HG02870 (cell line): Measurements from ENCODE around the gene TARS2.

Experiments used
- ATAC-seq: cut with Tn5 transposase; IDR thresholded peaks from one replicate; pipeline ENCODE4 v1.9.1; 2021; ENCODE audit warnings: mild to moderate bottlenecking, moderate library complexity; ENCODE audit not compliant: unreplicated experiment

TARS2 gene

DNA sequence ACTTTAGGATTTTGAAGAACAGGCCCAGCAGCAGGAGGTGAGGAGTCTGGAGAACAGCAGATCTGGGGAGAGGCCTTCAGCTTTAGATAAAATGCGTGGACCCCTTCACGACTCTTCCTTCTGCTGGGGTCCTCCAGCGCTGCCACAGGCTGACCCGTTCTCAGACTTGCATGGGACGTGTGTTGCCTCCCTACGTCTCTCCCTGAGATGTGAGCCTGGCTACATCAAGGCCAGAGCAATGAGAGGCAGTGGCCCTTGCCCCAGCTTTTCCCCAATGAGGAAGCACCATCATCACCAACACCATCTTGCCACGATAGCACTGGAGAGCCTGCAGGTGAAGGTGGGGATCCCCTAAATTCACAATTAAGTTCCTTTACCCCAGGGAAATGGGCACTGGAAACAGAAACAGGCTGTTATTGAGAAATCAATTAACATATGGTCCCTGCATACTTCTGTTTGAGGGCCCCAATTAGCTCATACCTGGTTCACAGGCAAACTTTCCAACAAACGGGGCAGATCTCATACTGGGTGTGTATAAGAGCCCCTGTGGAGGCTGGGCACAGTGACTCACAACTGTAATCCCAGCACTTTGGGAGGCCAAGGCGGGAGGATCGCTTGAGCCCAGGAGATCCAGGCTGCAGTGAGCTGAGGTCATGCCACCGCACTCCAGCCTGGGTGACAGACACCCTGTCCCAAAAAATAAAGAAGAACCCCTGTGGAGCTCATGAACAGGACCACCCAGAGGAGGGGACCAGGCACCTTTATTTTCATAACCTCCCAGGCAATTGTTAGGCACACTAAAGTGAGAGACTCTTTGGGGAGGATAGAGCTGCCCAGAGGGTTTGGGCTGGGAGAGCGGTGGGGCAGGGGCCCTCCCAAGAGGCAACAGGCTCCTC lies 49.9 kb downstream of the TARS2 start:
- no peak for ATAC-seq

DNA sequence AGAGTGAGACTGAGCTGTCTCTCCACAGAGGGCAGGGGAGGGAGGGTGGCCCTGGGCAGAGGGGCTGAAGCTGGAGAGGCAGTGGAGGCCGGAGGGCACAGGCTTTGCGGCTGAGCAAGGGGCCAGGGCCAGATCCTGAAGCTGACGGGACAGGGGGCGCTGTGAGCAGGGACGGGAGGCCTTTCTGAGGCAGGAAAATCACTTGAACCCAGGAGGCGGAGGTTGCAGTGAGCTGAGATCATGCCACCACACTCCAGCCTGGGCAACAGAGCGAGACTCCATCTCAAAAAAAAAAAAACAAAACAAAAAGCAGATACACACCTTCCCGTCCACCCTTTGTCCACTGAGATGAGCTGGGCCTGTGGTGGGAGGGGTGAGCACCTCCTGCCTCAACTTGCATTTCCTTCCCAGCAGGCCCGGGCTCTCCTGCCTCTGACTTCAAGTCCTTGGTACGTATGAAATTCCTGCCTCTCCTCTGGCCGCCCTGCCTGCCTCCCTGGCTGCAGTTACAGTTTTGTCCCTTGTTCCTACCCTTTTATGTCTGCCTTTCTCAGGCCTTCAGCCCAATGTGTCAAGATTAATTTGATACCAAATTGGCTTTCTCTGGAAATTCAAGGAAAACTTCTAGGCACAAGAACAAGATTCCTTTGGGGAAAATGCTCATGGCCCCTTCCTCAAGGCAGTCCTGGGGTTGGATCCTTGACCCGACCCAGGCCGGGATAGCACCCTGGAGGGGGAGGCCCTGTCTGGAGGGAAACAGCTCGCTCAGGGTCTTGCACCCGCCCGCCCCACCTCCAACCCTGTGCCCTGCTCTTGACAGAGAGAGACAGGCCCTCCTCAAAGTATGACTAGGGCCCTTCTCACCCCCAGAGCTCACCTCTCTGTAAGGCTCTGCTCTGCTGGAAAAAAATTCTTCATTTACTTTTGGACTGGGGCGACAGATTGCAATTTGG lies 50.8 kb downstream of the TARS2 start:
- no peak for ATAC-seq

DNA sequence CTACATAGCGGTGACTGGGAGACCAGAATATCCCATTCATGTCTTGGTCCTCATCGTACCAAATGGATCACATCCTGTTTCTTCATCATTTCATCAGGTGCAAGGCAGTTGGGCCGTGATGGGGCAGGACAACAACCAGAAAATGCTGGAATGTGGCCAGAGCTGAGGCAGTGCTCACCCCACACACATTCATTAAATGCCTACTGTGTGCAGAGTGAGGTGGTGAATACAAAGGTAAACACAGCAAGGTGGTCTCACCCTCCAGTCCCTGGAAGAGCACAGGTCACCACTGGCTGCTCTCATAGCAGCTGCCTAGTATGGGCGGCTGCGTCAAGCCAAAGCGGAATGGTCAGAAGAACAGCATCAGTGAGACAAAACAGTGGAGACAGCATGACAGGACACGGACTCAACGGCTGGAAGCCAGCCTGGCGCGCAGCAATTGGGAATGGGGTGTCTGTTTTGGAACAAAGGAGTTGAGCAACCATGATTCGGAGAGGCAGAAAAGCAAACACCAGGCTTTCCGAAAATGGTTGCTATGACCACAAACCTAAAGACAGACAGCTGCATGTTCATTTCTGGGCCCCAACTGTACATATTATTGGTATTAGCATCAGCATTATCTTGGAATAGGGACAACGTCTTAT lies 56.4 kb downstream of the TARS2 start:
- ATAC-seq: no peak

DNA sequence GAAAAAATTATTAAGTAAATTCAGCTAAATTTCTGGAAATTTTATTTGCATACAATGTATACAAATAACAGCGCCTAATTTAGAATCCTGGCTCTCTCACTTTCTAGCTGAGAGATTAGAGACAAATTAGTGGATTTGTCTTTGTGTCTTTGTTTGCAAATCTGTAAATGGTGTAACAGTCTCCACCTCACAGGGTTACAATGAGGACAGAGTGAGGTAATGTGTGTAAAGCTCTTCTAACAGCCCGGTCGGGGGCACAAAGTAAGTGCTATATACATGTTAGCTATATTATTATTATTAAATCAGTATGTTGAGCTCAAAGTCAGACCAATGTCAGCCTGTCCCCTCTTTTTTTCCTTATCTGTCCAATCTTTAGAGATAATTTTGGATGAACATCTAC lies 57.0 kb downstream of the TARS2 start:
- ATAC-seq: no peak

DNA sequence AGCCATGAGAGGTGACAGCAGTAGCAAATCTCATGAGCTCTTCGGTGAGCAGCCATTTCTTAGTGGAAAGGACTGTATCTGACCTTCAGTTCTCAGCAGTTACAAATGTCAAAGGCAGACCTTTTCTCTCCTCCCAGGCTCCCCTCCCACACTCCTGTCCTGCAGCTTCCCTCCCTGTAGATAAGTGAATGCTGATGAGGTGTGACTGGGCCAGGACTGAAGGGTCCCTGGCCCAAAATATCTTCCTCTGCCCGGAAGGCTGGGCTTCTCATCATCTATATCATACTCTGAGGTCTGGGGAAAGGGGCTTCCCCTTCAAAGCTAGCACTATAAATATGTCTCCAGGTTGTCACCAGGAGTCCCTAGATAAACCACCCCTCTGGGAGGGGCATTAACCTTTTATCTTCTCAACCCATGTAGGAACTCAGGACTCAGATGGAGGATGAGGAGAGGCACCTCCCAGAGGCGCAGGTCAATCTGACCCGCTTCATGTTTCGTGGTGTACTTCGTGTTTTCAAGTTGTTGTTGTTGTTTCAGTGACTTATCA lies 58.3 kb downstream of the TARS2 start:
- no peak for ATAC-seq

DNA sequence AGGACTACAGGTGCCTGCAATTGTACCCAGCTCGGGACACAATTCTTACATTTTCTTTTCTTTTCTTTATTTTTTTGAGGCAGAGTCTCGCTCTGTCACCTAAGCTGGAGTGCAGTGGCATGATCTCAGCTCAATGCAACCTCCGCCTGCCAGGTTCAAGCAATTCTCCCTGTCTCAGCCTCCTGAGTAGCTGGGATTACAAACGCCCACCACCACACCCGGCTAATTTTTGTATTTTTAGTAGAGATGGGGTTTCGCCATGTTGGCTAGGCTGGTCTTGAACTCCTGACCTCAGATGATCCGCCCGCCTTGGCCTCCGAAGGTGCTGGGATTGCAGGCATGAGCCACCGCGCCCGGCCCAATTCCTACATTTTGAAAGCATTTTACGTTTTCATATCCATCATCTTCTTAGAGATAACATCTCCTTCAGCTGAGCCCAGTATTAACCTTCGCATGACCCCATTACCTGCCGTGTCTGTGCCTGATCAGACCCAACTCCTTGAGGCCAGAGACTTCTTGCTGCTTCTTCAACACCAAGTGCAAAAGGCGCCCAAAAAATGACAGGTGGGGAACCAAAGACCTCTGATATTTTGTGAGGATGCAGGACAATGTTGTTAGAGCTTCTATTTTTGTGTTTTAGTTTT lies 59.2 kb downstream of the TARS2 start:
- ATAC-seq: no peak

DNA sequence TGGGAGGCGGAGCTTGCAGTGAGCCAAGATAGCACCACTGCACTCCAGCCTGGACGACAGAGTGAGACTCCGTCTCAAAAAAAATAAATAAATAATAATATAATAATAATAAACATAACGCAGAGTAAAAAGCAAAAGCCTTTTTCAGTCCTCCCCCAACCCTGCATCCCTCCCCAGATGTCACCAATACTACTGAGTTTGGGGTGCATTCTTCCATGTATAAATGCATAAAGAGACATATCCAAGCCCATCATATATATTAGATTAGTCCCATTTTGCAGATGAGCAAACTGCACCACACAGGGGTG lies 61.1 kb downstream of the TARS2 start:
- ATAC-seq: no peak

DNA sequence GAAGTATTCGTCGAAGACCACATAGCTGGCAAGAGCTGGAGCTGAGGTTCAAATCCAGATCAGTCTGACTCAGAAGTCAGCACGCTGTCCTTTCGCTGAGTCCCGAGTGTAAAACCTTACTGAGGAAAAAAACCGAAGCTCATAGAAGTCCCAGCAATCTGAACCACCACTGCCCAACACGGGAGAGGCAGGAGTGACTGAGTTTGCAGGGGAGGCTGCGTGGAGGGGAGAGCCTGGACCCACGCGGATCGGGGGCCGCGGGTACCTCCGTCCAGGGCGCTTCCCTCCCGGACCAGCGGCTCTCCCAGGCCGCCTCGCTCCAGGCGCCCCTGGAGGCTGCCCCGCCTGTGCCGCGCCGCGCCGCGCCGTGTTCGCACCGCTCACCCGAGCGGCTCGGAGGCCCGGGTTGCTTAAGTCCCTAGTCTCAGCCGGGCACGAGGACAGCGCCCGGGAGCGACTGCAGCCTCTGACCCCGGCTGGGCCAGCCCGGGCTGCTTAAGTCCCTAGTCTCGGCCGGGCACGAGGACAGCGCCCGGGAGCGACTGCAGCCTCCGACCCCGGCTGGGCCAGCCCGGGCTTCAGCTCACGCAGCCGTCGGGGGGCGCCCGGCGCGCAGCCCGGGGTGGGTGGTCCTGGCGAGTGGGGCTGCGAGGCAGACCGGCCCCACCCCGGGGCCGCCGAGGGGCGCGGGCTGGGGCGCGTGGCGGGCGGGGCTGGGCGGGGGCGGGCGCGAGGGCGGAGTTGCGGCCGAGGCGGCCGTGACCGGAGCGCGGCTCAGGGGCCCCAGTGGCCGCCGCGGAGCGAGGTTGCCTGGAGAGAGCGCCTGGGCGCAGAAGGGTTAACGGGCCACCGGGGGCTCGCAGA lies 61.6 kb downstream of the TARS2 start, which contains the start of gene ADAMTSL4:
Gene ADAMTSL4 (plus strand): TSS at position 777 of the 864 bp plus-strand sequence. CDS start 2,881 bp downstream, outside the sequence.
- no peak for ATAC-seq

DNA sequence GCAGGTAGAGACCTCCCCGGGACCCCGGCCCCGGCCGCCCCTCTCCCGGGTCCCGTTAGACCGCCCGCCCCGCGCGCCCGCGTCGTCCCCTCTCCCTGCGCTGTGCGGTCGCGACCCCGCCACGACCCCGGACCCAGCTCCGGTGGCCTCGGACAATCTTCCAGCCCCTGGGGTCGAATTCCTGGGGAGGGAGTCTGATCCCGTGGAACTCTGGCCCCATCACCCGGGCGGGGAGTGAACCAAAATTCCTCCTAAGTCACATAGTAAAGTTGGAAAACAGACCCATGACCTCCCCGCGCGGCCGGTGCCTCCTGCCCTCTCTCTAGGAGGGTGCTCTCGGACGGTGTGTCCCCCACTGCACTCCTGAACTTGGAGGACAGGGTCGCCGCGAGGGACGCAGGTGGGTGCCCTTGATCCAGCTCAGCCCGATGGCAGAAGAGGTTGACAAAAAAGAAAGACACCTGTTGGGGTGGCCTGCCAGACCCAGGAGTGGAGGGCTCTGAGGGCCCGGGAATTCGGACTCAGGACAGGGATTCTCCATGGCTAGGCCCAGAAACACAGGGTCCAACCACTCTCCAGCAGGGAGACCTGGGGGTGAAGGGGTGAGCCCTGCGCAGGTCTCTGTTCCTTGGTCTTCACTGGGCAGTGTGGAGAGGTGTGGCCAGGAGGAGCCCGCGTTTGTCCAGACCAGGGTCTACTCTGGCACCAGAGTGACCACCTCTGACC lies 62.4 kb downstream of the TARS2 start:
- ATAC-seq: no peak

DNA sequence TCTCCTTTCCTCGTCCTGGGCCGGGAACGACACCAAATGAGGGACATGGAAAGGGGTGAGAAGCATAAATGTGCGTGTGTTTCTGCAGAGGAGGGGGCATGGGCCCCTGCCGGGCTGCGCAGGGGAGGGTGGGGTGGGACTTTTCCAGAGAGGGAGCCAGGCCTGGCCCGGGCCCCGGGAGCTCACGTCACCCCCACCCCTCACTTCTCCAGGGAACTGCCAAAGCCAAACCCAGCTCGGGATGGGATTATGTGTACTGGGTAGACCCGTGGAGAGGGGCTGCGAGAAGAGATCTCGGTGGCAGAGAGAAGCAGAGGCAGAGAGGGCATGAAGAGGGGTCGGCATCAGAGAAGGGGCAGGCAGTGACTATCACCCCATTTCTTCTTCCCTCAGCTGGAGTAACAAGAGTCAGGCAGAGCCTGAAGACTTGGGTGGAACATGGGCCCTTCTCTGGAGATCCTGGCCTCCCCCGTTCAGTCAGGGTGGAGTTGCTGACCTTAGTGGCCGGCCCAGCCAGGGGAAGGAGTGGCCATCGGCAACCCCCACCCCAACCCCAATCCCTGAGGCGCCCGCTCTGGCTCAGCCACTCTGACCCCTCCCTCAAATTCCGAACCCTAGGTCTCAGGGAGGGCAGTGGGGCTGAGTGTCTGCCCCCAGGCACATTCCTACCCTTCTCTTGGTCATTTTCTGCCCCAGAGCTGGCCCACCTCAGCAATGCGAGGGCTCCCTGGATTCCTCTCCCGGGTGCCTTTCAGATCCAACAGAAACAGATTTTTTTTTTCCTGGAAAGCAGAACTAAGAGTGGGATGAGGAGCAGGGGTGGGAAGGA lies 63.2 kb downstream of the TARS2 start:
- no peak for ATAC-seq

DNA sequence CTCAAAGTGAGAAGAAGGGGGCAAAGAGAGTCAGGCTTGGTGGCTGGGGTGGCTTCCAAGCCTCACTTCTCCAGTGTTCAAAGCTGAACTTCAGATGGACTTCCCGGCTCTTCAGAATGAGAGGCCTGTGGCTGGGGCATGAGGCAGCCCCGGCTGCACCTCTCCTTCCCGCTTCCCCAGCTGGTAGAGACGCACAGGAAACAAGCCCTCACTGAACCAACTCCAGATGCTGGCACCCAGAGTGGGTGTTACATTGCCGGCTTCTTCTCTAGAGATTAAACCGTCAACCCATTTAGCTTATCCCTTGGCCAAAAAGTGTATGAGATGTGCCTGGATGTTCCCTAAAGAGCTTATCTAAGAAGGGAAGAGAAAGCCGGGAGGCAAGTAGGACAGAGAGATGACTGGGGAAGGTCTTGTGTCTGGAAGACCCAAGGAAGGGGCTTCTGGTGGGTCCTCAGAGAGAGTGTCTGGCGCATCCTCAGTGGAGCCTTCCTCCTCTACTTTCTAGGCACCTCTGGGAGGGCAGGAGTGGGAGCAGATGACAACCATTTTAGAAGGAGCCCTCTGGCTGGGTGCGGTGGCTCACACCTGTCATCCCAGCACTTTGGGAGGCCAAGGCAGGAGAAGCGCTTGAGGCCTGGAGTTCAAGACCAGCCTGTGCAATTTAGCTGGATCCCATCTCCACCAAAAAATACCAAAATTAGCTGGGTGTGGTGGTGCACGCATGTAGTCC lies 64.0 kb downstream of the TARS2 start:
- ATAC-seq: no peak

DNA sequence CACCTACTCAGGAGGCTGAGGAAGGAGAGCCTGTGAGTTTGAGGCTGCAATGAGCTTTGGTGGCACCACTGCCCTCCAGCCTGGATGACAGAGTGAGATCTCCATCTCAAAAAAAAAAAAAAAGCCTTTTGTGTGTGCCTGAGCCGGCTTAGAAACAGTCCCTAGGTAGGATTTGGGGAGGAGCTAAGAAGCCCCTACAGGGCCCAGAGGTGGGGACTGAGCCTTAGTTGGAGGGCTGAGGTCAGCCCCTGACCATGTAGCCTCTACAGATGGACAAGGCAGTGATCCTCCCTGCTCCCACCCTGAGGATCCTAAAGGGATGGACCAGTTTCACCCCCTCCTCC lies 64.5 kb downstream of the TARS2 start:
- ATAC-seq: no peak

DNA sequence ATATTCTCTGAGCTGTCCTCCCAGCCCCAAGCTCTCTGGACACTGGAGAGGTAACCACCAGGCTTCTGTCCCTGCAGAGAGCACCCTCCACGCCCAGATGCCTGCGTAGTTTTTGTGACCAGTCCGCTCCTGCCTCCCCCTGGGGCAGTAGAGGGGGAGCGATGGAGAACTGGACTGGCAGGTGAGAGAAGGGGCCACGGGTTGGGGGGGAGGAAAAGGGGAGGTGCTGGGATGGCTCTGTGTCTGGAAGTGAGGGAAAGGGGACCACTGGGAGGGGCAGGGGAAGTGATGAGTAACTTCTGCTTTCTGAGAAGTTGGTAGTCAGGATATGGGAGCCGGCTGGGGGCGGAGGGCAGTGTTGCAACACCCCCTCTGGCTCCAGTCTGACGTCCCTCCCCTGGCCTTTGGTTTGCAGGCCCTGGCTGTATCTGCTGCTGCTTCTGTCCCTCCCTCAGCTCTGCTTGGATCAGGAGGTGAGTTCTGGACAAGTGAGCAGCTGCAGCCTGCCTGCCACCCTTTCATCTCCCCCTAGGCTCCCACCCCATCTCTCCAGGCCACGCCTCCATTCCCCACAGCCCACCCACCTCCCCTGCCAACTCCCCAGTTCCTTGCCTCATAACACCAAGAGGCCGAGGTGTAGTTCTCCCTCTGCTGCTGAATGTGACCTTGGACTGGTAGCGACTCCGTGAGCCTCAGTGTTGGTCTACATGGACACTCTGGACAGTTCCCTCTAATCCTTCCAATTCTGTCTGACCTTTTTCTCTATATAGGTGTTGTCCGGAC lies 65.1 kb downstream of the TARS2 start:
- no peak for ATAC-seq

DNA sequence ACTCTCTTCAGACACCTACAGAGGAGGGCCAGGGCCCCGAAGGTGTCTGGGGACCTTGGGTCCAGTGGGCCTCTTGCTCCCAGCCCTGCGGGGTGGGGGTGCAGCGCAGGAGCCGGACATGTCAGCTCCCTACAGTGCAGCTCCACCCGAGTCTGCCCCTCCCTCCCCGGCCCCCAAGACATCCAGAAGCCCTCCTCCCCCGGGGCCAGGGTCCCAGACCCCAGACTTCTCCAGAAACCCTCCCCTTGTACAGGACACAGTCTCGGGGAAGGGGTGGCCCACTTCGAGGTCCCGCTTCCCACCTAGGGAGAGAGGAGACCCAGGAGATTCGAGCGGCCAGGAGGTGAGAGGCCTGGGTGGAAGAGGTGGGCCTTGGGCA lies 65.7 kb downstream of the TARS2 start:
- no peak for ATAC-seq

DNA sequence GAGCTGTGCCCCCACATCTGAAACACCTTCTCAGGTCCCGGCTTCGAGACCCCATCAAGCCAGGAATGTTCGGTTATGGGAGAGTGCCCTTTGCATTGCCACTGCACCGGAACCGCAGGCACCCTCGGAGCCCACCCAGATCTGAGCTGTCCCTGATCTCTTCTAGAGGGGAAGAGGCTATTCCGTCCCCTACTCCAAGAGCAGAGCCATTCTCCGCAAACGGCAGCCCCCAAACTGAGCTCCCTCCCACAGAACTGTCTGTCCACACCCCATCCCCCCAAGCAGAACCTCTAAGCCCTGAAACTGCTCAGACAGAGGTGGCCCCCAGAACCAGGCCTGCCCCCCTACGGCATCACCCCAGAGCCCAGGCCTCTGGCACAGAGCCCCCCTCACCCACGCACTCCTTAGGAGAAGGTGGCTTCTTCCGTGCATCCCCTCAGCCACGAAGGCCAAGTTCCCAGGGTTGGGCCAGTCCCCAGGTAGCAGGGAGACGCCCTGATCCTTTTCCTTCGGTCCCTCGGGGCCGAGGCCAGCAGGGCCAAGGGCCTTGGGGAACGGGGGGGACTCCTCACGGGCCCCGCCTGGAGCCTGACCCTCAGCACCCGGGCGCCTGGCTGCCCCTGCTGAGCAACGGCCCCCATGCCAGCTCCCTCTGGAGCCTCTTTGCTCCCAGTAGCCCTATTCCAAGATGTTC lies 66.3 kb downstream of the TARS2 start:
- no peak for ATAC-seq

DNA sequence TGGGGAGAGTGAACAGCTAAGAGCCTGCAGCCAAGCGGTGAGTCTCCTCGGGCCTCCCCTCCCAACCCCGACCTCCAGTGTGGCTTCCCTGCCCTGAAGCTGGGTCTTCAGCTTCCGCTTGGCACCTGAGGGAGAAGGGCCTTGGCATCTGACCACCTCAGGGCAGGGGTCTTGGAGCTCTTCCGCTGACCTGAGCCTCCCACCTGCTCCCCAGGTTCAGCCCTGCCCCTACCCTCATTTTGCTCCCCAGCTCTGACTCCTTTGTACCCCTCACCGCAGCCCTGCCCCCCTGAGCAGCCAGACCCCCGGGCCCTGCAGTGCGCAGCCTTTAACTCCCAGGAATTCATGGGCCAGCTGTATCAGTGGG lies 66.8 kb downstream of the TARS2 start:
- ATAC-seq: no peak
